ENCODE data around the gene ZNF24.

Gene ZNF24

DNA sequence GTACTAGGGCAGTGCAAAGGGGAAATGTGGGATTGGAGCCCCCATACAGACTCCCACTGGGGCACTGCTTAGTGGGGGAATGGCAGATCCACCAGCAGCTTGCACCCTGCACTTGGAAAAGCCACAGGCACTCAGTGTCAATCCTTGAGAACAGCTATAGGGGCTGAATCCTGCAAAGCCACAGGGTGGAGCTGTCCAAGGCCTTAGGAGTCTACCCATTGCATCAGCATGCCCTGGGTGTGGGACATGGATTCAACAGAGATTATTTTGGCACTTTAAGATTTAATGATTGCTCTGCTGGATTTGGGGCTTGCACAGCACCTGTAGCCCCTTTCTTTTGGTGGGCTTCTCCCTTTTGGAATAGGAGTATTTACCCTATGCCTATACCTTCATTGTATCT, 8.6 kb upstream of the ZNF24 start:
- DNase-seq: no peak

DNA sequence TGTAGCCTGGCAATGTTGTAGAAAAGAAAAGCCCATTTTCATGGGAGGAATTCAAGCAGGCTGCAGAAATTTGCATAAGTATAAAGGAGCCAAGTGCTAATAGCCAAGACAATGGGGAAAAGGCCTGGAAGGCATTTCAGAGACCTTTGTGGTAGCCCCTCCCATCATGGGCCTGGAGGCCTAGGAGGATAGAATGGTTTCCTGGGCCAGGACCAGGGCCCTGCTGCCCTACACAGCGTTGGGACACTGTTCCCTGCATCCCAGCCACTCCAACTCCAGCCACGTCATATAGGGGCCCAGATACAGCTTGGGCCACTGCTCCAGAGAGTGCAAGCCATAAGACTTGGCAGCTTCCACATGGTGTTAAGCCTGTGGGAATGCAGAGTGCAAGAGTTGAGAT, 8.1 kb upstream of the ZNF24 start:
- no peak for DNase-seq

DNA sequence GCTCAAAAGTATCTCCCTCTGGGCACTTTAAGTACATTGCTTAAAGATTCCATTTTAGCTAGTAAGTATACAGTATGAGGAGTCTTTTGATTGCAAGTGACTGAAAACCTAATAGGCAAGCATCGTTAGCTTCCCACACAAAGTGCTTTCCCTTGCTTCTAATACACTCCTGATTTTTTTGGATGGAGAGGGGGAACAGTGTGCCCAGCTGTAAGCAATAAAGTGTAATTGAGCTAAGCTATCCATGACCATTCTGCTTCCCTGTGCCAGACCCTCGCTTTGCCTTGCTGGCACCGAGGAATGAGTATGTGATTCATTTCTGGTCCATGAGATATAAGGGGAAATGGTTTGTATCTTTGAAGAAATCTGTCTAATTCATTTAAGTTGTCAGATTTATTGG, 3.8 kb upstream of the ZNF24 start:
- no peak for DNase-seq

DNA sequence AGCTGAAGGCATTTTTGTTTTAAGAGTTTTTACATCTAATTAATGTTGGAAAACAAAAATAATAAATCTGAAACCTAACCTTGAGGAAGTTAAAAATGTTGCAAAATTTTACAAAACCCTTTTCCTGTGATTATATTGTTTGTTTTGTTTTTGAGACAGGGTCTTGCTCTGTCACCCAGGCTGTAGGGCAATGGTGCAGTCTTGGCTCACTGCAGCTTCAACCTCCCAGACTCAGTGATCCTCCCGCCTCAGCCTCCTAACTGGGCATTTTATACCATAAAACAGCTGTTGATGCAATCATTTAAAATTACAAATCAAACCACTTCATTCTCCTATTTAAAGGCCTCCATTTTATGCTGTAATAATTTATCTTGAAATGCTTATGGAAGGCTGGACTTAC, 1.7 kb upstream of the ZNF24 start:
- DNase-seq: no peak

DNA sequence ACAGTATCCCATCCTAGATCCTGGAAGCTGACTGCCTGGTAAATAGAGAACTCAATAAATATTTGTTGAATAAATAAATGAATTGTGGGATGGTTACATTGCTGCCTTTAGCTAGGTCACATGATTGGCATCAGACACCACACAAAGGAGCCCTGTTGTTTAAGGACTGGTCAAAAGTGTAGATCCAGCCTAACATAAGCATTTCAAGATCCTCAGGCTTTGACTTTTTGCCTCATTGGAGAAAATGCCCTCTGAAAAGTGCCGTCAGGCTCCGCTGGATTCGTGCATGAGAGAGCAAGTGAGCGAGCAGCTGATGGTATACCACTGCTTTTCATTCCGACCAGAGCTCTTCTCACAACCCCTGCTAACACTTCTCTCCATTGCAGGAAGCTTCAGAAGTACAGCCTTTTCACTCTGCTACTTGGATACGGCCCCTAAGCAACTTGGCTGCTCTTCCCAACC, 1.3 kb upstream of the ZNF24 start:
- DNase-seq: no peak

DNA sequence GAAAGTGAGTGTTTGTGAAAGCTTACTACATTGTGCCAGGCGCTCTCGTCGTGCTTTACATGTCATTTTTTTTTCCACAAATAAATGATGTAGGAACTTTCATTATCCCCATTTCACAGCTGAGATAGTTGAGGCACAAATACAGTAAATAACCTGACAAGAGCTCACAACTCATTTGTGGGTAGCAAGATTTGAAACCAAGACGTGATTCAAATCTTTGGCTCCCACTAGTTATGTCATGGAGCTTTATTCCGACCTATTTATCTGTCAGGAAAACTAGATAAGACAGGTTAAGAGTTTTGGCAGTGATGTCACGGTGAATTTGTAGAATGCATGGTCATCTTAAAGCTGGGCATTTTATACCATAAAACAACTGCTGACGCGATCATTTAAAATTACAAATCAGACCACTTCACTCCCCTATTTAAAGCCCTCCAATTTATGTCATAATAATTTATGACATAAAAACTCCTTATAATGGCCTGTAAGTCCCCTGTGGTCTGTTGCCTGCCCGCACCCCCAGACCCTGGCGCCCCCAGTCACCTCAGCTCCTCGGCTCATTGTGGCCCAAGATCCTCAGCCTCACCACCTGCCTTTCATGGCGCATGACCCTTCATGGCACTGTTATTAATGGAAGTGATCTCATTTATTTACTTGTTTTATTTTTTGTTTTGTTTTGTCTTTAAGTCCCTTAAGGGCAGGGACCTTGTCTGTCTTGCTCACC, 678 bp upstream of the ZNF24 start:
- DNase-seq: no peak

DNA sequence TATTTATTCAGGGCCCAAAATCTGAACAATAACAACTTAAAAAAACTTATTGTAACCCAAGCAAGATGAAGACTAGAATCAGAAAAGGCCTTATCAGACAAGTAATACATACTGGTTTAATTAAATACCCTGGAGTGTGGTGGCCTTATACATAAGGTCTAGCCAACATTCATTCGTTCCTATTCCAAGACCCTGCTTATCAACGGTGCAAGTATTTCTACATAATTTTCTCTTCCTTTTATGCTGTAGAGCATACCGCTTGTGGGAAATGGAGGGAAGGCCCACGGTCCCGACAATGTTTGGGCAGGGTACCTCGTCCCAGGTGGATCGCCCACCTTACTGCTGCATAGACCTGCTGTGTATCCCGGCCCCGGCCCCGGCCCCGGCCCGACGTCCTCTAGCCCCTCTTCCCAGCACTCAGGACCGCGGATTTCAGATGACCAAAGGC, 708 bp downstream of the ZNF24 start:
- no peak for DNase-seq

DNA sequence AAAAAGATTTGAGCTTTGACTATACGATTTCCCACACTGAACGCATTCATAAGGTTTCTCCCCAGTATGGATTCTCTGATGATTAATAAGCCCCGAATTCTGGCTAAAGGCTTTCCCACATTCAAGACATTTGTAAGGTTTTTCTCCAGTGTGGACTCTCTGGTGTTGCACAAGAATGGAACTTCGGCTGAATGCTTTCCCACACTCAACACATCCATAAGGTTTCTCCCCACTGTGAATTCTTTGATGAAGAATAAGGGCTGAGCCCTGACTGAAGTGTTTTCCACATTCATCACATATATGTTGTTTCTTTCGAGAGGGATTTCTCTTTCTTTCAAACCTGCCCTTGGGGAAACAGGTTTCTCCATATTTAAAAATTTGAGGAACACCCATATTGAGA, 6.9 kb downstream of the ZNF24 start:
- no peak for DNase-seq

DNA sequence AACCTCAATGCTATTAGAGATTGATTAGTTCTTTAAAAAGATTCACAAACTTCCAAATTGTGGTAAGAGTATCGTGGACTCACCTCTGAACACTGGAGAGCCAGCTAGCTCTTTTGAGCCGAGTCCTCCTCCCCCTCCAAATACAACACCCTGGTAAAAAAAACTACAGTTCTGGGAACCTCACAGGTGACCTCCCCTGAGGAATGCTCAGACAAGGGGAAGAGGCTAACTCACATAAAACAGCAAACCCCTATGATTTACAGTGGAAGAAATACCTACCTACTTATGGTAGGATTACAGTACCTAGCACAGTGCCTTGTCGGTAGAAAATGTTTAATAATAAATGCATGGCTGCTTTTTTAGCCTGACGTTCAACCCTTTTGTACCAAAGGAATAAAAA, 8.4 kb downstream of the ZNF24 start:
- DNase-seq: no peak

DNA sequence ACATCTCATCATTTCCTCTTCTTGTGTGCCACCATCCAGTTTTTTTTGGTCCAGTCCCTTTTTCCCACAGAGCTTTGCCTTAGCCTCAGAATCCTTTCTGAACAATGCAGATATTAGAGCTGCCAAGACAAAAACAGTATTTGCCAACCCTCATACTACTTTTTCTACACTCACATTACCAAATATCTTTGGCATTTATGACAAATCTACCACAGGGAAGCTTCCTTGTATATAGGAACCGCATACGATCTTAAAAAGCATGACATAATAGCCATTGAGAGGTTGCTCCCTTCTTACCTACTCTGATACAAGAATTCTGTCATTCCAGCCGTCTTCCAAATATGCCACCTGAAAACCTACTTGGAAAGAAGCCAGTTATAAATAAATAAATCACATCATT, 9.4 kb downstream of the ZNF24 start:
- no peak for DNase-seq

DNA sequence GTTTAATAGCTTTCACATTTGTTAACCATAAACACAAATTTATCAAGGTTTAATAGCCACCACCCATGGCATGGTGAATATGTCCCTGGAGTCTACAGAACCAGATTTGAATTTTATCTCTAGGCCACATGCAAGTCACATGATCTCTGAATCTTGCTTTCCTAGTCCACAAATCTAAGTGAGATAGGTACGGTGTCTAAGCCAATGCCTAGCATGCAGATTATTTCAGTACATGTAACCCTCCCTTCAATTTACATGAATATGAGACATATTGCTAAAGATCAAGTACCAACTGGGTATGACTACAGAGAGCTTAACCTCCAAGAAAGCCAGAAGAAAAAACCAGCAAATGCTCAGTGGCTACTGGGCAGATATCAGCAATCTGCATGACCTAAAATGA, 10.0 kb downstream of the ZNF24 start:
- DNase-seq: no peak

DNA sequence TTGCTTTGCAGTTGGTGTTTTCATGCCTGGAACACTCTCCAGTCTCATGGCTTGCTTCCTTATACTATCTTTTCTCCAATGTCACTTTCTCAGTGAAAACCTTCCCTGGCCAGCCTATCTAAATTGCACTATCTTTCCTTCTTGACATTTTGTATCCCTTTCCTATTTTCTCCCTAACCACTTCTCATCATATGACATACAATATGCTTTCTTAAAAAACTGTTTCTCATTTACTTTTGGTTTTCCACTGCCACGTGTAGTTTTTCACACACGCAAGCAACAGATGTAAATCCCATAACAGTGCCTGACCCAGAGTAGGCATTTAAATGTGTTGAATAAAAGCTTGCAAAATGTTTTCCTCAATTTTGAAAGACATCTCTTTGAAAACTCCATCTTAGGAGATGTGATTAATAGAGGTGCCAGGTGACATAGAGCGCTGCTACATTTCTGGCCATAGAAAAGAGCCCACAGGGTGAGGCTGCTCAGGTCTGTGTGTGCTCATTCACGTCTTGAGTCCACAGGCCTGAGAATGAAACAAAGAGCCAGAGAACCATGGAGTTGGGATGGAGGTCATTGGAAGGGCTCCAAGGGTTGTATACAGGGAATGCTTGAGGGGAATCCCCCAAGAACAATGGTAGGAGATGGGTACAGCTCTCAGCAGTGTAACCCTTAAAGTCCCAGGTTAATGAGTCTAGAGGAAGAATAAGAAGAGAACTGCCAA, 12.7 kb downstream of the ZNF24 start:
- DNase-seq: no peak

DNA sequence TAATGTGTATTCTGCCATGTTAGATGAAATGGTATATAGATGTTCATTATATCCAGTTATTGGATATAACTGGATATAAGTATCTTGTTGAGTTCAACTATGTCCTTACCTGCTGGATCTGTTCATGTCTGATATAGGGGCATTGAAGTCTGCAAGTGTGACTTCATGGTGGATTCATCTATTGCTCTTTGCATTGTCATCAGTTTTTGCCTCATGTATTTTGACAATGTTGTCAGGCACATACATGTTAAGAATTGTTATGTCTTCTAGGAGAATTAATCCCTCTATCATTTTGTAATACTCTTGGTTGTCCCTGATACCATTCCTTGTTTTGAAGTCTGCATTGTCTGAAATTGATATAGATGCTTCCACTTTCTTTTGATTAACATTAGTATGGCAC, 15.4 kb downstream of the ZNF24 start:
- DNase-seq: no peak

DNA sequence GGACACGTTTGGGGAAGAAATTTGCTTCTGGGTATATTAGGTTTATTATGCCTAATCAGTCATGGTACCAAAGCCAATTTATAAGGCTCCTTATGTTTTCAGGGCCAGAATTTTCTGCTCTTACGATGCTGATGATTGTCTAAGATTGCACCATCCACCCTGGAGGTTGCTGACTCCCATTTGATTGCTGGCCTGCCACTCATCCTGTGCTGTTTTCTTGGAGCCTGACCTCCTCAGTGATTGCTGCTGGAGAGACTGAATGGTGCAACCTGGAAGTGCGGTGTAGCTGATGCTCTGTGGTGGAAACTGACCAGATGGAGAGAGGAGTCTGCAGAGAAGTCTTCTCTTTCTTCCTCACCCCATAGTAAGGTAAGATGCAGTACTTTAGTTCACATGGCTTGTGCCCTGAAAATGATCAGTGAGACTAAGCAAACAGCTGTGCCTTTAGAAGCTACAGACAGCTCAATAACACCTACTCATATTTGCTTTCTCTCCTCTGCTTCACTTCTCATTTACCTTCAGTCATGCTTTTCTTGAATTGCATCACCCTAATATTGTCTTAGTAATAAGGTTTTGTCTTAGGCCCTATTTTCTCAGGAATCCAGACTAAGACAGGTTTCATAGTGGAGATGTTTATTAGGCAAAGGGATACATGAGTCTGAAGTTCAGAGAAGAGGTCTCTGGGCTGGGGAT, 17.4 kb downstream of the ZNF24 start:
- no peak for DNase-seq

DNA sequence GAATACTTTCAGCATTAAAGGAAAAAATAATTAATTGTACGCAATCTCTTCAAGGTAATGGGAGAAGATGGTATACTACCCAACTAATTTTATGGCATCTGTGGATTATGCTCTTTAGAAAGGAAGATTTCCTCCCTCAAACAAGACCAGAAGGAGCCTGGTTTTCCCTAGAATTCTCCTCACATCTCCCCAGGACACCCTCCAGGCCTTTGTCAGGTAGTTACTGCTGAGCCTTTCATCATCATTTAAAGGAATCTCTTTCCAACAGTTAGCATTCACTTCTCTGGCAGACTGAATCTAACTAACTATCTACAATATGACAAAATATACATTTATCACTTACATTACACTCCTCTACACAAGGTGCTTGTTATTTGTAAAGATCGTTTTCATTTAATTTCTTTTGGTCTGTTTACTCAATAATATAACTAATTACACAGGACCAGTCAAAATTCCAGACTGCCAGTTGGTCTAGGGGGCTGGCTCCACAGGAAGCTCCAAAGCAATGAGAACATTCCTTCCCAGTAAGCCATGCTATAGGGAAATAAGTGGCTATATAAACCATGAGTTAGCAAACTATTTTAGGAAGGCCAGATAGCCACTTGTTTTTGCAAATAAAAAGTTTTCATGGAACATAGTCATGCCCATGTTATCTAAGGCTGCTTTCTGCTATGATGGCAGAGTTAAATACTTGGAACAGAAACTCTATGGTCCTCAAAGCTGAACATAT, 19.1 kb downstream of the ZNF24 start:
- no peak for DNase-seq

DNA sequence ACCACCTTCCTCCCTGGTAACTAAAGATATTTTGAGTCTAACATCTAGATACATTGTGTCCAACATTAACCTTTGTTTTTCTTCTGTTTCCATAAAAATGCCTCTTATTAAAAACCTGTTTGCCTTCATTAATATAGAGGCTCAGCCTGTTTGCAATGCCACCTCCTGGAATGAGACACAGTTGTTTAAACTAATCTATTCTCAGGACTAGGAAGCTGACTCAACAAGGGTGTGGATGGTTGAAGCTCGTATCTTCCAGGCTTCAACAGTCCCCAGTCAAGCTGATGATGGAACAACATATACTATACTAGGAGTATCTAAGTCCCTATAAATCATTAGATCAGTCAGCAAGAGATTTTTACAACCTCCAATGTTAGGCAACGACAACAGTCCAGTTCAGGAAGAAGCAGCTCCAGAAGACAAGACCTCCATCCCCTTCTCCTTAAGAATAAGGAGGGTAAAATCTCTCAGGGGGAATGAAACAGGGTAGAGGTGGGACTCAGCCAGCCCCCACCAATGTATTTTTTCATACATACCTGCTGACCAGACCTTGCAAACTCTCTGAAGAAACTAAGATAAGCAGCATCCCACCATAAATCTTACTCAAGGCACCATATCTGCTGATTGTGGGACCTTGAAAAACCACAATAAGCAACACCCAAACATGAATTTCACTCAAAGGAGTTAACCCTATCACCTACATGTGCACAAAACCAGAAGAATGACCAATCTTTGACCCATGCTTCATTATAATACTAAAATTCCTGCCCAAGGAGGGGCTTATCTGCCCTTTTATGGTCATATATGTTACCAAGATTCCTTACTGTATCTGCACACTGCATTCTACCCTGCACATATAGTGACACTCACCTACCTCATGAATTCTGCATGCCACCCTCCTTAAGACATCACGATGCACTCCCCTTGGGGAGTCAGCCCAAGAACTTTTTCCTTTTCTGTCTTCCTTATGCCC, 21.4 kb downstream of the ZNF24 start:
- DNase-seq: no peak

DNA sequence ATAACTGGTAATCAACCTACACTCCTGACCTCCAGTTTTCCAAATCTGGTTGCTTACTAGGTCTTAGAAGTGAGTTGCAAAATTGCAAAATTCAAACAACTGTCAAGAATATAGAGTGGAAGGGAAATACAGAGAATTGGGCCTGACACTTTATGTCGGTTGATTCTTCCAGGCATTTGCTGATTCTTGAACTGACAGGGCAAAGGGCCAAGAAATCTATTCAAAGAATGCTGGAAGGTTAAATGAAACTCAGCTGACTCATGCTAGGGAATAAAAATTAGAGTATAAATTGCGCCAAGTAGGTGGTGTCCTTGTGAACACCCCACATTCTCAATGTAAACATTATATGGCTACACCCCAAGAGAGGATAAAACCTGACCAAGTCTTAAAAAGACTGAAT, 32.7 kb downstream of the ZNF24 start:
- no peak for DNase-seq

DNA sequence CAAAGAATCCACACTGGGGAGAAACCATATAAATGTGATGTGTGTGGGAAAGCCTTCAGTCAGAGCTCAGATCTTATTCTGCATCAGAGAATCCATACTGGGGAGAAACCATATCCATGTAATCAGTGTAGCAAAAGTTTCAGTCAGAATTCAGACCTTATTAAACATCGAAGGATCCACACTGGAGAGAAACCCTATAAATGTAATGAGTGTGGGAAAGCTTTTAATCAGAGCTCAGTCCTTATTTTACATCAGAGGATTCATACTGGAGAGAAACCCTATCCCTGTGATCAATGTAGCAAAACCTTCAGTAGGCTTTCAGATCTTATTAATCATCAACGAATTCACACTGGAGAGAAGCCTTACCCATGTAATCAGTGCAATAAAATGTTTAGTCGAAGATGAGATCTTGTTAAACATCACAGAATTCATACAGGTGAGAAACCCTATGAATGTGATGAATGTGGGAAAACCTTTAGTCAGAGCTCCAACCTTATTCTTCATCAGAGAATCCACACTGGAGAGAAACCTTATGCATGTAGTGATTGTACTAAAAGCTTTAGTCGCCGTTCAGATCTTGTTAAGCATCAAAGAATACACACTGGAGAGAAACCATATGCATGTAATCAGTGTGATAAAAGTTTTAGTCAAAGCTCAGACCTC, 37.5 kb downstream of the ZNF24 start:
- DNase-seq: no peak

DNA sequence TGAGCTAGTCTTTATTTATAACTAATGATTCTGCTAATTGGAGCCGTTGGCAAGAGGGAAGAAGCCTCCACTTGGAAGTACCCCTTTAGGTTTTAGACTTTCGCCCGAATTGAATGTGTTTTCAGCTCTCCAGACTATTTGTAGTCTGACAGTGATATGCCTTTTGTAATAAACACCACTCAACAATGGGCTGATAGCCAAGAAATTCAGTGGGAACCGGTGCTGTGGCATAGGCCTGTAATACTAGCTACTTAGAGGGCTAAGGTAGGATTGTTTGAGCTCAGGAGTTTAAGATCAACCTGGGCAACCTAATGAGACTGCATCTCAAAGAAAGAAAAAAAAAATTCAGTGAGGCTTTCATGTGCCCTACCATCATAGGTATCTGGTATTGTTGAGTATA, 40.6 kb downstream of the ZNF24 start:
- DNase-seq: no peak

DNA sequence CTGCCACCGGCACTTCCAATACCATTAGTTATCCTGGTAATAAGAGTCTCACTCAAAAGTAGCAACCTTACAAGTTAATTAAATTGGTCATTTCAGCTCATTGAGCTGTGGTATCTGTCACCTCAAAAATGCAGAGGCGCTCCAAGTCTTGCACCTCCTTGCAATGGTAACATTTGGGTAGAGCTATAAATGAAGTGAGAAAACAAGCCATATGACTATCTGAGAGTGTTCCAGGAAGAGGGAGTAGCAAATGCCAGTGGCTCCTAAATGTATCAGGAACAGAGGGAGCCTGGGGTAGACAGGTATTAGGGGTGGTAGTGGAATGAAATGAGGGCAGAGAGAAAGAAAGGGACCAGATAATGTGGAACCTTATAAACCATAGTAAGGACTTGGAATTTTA, 48.2 kb downstream of the ZNF24 start:
- DNase-seq: no peak

DNA sequence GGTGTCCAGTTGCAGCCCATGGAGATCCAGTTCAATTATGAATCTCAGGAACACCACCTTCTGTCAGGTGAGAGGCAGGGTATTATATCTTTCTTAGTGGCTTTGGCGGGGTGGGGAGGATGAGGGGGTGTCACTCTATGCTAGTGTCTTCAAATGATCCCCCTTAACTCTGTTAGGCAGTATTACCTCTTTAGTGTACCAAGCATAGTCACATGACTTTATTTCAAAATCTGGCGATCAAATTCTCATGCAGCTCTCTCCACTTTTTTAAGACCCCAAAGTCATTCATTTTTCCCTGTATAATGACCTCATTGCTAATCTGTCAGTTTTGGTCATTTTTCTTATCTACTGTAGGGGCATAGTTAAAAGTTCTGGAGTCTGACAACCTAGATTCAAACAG, 53.1 kb downstream of the ZNF24 start:
- DNase-seq: no peak
